Embryonic facial prominence (tissue), 1 donor: Measurements from ENCODE around the gene HBG1.
"Not testable (repeated sequence)": the region's sequence is repeated elsewhere in the genome, so short reads cannot be mapped to it uniquely, and the experiment has no call there.

Source experiments
- DNase-seq: peaks from one replicate; pipeline ENCODE4 v3.0.0-alpha.2; 2016; ENCODE audit errors: extremely low spot score

The HBG1 gene

GRCh38 chr11:5249807-5250396, at the start of gene HBG1:
TSS of gene HBG1 (minus strand) at chr11:5249857. CDS start at chr11:5249804, 53 bp downstream.
- not testable (repeated sequence) for DNase-seq

- DNase-seq = no peak
These were observed 48.8 kb upstream of the HBG1 start for GRCh38 chr11:5298451-5298850.

GRCh38 chr11:5297721-5298323, 48.2 kb upstream of the HBG1 start:
- DNase-seq = no peak

- not testable (repeated sequence) for DNase-seq
These were observed 44.8 kb upstream of the HBG1 start for GRCh38 chr11:5294342-5294995.

GRCh38 chr11:5293028-5293427, 43.4 kb upstream of the HBG1 start:
- no peak for DNase-seq

- DNase-seq = no peak
These were observed 41.7 kb upstream of the HBG1 start for GRCh38 chr11:5291207-5291838.

GRCh38 chr11:5290106-5290505, 40.4 kb upstream of the HBG1 start:
- DNase-seq = no peak

GRCh38 chr11:5289696-5290095, 40.0 kb upstream of the HBG1 start:
- DNase-seq = no peak

GRCh38 chr11:5288906-5289550, 39.4 kb upstream of the HBG1 start:
- DNase-seq = no peak

GRCh38 chr11:5288108-5288905, 38.6 kb upstream of the HBG1 start:
- DNase-seq = no peak

GRCh38 chr11:5286901-5287300, 37.2 kb upstream of the HBG1 start:
- DNase-seq = no peak

- DNase-seq = no peak
These were observed 36.7 kb upstream of the HBG1 start for GRCh38 chr11:5286351-5286750.

GRCh38 chr11:5285703-5286340, 36.2 kb upstream of the HBG1 start:
- DNase-seq = no peak

GRCh38 chr11:5284637-5285036, 35.0 kb upstream of the HBG1 start:
- DNase-seq = no peak

- no peak for DNase-seq
These were observed 34.2 kb upstream of the HBG1 start for GRCh38 chr11:5283882-5284281.

GRCh38 chr11:5283086-5283485, 33.4 kb upstream of the HBG1 start:
- DNase-seq = no peak

GRCh38 chr11:5282628-5283027, 33.0 kb upstream of the HBG1 start:
- DNase-seq = no peak

- no peak for DNase-seq
These were observed 31.9 kb upstream of the HBG1 start for GRCh38 chr11:5281596-5281995.

GRCh38 chr11:5280582-5281102, 31.0 kb upstream of the HBG1 start:
- DNase-seq = no peak

GRCh38 chr11:5279471-5280090, 29.9 kb upstream of the HBG1 start:
- no peak for DNase-seq
